Activated CD8-positive, alpha-beta memory T cell treated with anti-CD3 and anti-CD28 coated beads for 24 hours (primary cell): ENCODE data around the gene SAMD10.
"Not testable (repeated sequence)": the region's sequence is repeated elsewhere in the genome, so short reads cannot be mapped to it uniquely, and the experiment has no call there.

ENCODE experiments used
- DNase-seq: peaks from one replicate; pipeline ENCODE4 v3.0.0-alpha.2; 2020

SAMD10 gene

DNA sequence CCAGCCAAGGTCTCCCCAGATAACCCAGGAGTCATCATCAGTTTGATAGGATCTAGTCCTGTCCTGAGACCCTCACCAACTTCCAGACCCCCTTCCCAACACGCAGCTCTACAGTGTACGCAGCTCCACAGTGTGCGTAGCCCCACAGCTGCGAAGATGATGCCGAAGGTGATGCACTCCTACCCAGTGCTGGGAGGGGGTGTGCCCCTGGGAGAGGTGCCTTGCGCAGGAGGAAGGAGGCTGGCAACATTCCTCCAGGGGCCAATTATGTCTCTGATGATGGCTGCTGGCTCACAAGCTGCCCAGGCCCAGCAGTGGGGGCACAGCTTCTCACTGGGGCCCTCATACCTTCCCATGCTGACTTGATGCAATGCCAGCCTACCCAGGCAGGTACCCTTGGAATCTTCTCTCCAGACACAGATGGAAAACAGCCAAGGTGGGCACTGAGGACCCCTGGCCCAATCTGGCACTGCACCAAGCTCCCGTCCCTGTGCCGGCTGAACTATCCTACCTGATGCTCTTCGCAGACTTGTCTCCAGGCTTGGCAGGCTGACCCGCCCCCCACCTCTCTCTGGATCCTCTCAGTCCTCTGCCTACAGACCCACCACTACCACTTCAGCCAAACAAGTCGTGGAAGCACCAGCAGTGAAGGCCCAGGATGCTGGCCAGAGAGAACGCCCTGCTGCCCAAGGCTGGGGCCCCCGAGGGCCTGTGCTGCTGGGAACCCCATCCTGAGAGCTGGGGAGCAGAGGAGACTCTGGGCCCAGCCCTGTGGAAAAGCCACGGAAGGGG, 11.1 kb downstream of the SAMD10 start:
- DNase-seq, result no peak

GRCh38 chr20:63967330-63968135, 11.9 kb downstream of the SAMD10 start:
- DNase-seq, result no peak

DNA sequence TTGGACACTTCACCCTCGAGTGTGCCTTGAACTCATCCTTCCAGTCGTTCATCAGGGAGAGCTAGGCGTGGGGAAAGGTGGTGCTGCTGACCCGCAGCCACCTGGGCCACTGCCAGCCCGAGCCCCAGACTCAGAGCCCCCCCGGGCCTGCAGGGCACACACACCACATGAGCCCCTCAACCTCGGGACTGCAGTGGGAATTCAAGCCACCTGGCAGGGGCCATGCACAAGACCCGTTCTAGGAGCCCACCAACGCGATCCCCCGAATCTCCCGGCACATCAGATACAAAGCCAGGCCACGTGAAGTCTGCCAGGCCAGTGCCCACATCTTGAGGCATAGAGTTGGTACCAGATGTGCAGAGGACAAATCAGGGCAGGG, 12.5 kb downstream of the SAMD10 start:
- no peak for DNase-seq

- DNase-seq, result no peak
Observed at GRCh38 chr20:63966172-63966943, 13.1 kb downstream of the SAMD10 start.

DNA sequence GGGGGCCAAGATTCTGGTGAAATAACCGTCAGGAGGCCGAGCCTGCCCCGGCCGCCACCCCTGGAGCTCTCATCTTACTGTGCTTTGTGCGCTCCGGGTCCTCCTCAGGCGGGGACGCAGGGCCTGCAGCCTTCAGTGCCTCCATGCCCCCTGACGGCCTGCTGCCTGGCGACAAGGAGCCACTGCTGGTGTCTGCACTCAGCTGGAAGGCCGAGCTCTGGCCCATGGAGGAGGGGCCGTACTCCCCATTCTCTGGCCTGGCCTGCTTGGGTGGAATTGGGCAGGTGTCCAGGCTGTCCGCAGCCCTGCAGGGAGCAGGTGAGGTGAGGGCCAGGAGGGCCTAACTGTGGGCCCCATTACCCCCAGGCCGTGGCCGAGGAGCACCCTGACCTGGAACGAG, 15.0 kb downstream of the SAMD10 start:
- no peak for DNase-seq

GRCh38 chr20:63963784-63964301, 15.6 kb downstream of the SAMD10 start:
- DNase-seq, result no peak

DNA sequence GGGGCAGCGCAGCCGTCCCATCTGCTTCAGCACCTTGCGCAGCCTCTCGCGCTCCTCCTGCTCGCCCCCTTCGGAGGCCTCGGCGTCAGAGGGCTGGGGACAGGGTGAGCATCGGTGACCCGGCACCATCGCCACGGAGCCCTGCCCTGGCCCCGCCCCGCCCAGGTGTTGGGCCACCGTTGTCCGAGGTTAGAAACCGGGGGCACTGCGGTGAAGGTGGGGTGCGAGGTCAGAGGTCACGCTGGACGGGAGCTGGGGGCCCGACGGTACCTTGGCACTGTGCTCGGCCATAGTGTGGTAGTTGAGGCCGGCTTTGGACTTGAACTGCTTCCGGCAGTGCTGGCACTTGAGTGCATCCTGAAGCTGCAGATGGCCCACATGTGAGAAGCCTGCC, 16.1 kb downstream of the SAMD10 start:
- DNase-seq, result no peak

DNA sequence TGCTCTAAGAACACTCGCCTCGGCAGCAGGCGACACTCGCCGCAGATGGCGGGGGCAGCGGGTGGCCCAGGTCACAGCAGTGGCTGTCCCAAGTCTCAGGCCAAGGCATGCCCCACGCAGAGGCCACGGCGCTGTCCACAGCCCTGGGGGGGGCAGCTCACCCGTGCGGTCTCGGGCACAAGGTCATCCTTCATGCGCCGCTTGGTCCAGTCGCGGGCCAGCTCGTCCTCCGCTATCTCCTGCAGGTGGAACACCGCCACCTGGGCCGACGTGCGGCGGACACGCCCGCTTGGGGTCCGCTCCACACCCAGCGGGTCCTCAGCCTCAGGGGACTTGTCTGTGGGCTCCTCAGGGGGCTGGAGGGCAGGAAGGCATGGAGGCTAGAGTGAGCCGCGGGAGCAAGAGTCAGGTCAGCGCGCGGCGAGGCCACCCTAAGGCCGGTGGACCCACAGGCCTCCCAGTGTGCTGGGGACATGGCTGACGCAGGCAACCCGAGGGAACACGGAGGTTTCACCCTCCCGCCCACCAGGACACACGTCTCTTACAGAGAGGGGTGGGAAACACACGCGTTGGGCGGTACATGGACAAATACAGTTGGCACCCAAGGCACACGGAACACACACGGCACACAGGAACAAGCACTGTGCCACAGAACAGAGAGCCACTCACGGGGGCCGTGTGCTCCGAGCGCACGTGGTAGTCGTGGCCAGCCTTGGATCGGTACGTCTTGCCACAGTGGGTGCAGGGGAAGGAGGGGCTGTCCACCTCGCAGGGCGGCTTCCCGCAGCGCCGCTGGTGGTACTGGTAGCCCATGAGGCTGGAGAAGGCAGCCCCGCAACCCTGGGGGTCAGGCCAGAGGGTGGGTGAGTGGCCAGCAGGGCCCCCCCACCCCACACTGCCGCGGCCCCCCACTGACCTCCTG, 16.8 kb downstream of the SAMD10 start:
- DNase-seq, result no peak

DNA sequence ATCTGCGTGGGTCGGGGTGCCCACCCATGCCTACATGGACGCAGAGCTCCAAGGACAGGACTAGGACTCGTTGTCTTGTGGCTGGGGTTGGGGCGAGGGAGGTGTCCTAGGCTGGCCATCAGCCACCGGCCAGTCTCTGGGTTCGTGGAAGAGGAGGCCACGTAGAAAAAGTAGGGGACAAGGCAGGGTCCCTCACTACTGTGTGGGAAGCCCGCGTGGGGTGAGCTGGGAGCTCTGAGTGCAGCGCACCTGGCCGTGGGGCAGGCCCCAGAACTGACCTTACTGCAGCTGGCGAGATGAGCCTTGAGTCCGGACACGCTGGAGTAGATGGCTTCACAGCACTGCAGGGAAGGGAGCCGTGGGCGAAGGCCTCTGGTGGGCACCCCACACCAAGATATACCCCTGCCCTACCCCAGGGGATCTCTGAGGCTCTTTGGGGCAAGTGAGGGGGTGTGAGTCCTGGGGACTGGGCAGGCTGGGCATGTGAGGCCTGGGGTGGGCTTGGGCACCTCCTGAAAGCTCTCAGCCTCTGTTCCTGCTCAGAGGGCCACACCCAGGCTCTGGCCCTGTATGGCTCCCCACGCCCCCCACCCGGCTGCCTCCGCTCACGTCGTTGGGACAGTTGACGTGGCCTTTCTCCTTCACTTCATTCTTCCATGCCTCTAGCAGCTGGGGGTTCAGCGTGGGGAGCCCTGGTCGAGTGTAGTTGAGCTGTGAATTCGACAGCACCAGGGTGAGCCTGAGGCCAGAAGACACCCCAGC, 17.6 kb downstream of the SAMD10 start:
- DNase-seq, result no peak

GRCh38 chr20:63960654-63961621, 18.5 kb downstream of the SAMD10 start:
- not testable (repeated sequence) for DNase-seq

DNA sequence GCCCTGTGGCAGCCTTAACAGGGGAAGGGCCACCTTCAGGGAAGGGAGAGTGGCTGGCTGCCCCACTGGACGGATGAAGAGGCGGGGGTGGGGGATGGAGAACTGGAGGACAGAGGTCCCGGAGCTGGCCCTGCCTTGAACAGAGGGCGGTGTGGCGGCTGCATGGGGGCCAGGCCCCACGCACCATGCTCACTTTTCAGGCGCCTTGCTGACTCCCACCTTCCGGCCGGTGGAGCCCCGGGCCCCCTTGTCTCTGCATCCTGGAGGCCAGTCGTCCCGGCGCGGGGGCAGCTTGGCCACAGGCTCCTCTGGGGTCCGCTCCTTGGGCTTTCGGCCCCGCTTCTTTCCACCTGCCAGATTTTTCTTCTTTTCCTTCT, 19.8 kb downstream of the SAMD10 start:
- no peak for DNase-seq

- no peak for DNase-seq
Observed at GRCh38 chr20:63958964-63959698, 20.3 kb downstream of the SAMD10 start.

DNA sequence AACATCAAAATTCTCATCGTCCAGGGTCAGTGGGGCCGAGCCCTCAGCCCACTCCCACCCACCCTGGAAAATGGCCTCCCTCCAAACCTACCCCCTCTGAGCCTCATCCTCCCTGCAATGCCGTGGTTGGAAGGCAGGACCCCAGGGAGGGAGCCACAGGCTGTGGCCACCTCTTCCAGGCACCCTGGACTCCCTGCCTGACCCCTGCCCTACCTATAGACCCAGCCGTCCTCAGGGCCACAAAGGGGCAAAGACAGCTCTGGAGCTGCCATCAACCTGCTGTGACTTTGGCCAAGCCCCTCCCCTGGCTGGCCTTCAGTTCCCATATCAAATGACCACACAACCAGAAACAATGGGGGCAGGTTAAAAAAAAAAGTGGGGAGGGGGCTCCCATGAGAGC, 21.0 kb downstream of the SAMD10 start:
- no peak for DNase-seq

- DNase-seq, result no peak
Observed at GRCh38 chr20:63957690-63958441, 21.6 kb downstream of the SAMD10 start.

GRCh38 chr20:63957004-63957689, 22.3 kb downstream of the SAMD10 start:
- DNase-seq, result peak; percentile 90

DNA sequence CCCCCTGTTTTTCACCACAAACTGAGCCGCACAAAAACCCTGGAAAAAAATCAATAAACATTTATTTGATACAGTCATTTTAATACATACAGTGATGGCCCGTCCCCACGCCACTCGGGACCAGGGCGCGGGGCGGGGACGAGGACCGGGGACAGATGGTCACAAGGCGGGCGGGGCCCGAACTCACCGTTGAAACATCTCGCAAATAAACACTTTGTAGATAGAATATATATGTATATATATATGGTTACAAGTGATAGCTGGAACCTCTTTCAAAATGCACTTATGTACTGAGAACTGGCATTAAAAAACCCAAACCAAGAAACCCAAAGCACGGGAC, 22.8 kb downstream of the SAMD10 start:
- no peak for DNase-seq

DNA sequence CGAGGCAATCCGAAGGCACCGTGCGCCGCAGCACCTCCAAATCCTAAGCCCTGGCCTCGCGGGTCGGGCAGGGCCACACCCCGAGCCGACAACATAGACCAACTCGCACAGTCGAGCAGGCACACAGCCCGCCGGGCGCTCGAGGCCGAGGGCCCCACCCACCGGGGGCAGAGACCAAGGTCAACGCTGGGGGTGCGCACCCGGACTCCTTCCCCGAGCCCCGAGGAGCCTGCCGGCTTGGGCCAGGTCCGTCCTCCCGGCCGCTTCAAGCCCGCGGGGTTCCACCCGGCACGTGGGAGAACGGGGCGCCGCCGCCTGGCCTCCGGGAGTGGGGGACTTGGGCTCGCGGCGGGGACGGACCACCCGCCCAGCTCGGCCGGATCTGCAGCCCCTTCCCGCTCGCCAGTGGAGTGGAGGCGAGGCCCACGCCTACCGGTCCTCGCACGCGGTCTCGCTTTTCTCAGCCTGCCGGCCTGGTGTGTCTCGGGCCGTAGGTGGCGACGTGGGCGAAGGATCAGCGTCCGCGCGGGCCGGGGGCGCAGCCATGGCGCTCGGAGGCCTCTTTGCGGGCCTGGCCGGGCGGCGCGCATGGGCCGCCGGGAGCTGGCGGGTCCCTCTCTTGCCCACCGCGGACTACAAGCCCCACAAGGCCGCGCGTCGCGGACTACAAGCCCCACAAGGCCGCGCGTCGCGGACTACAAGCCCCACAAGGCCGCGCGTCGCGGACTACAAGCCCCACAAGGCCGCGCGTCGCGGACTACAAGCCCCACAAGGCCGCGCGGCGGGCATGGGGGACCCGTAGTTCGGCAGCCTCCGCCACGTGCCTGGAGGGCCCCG, 23.4 kb downstream of the SAMD10 start, which contains the start of gene UCKL1:
Gene UCKL1, minus strand, starts transcription at position 590 of the 837 bp plus-strand sequence. Its CDS starts 44 bp downstream, at position 546.
- DNase-seq, result peak; percentile 92
